ENCODE measurements around the gene NMRK2. TPM values are rescaled to one million over a fixed set of nuclear protein-coding genes. Genes with fewer than 3 reads are reported as not detected.

Gene NMRK2
- total RNA-seq, 1 donor from 2014 or later: not detected

DNA sequence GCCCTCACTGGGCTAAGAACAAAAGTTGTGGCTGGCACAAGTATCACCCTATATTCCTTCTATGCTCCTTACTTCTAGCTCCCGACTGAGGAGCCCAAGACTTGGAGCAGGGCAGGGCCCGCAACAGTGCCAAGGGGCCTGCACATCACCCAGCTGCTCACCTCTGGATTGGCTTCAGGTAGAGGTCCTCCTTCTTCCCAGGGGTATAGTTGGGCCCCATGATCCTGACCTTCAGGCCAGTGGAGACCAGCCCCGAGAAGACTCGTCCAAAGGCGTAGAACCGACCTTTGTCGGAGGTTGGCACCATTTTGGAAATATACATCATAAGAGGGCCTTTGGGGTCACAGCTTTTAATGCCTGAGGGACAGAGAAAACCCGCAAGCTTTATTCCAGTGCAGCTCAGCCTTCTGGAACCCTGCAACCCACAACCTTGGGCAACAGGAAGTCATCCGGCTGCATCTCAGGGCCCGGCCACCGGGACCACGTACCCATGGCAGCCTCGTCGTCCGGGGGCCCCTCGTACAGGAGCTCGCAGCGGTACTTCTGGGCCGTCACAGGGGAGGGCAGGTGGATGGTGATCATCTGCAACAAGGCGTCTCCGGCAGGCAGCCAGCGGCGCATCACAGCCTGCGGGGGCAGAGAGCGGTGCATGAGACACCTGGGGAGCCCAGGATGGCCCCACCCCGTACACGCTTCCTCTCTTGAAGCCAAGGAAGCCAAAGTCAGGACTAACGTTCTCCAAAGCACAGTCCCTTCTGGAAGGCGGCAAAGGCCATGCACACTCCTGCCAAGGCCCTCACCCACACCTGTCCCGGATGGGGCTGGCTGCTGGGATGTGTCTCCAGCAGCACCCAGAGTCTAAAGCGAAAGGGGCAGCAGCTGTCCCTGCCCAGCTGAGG lies 47.7 kb downstream of the NMRK2 start:
- no peak for FAIRE-seq
- peak in 1 of 2 donors; percentile 4 for DNase-seq (ENCODE audit: low spot score in 2 of 2)

DNA sequence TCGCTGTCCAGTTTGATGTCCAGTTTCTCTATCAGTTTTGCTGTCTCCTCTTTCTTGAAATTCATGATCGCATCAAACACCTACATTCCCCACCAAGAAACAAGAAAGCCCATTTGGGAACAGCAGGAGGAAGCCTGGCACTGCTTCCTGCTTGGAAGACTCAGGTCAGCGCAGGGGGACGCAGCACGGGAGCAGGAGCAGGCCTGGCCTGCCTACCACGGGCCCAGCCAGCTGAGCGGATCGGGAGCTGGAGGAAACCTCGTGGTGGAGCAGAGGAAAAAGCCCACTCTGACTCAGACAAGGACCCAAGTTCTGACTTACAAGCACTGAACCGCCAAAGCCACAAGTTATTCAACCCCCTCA lies 48.5 kb downstream of the NMRK2 start:
- DNase-seq (ENCODE audit: low spot score in 2 of 2): no peak
- no peak for FAIRE-seq

GRCh38 chr19:3981736-3982681 lies 49.1 kb downstream of the NMRK2 start:
- DNase-seq (ENCODE audit: low spot score in 2 of 2) (no peak), FAIRE-seq (no peak)

GRCh38 chr19:3982701-3983541 lies 50.1 kb downstream of the NMRK2 start:
- no peak for FAIRE-seq
- no peak for DNase-seq (ENCODE audit: low spot score in 2 of 2)

- no peak for FAIRE-seq
Measured at GRCh38 chr19:3983542-3983914, 50.7 kb downstream of the NMRK2 start.

GRCh38 chr19:3983936-3984583 lies 51.2 kb downstream of the NMRK2 start:
- FAIRE-seq: no peak

More at GRCh38 chr19:3983542-3983914, 50.7 kb downstream of the NMRK2 start:
- no peak for DNase-seq (ENCODE audit: low spot score in 2 of 2)

DNA sequence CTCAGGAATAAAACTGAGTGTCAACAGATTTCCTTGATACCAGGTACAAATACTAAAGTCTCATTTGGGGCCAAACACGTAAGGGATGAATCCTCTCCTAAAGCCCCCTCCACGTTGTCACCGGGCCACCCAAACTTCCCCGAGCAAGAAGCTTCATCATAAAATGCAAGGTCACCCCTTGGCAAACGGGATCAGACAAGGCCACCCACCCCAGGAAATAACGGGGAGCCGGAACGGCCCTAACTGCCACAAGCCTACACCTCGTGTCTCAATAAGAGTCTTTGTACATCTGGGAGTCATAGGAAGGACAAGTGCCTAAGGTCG lies 51.7 kb downstream of the NMRK2 start:
- FAIRE-seq: no peak

More at GRCh38 chr19:3983936-3984583, 51.2 kb downstream of the NMRK2 start:
- DNase-seq (ENCODE audit: low spot score in 2 of 2): peak in 1 of 2 donors; percentile 38

DNA sequence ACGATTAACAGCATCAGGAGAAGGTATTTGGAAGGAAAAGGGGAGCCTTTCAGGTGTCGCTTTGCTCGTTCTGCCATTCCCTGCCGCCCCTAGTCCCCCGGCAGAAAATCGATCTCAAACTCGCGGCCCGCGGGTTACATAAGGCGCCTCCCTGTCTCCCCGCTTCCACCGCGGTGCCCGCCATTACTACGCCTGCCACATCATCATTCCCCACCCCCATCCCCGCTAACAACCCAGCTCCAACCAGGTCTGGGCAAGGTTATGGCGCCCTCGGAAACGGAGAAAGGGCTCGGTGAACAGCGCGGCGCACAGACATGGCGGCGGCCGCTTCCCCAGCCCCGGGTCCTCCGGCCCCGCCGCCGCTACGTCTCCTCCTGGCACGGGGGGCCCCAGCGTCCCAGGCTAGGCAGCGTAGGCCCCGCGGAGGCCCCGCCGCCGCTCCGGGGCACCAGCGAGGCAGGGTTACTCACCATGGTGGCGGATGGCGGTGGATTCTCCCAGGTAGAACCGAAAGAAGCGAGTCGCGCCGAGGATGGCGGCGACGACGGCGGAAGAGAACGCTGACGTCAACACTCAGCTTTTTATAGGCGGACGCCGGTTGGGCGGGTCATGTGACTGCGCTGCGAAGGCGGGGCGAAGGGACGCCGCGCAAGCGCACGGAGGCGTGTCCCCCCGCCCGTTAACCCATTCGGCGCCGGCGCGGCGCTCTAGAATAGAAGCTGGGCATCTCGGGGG lies 52.2 kb downstream of the NMRK2 start, which contains the start of gene EEF2:
EEF2 (minus strand) TSS at position 556 of the 735 bp plus-strand sequence; CDS start at position 473, 83 bp downstream.
- DNase-seq (ENCODE audit: low spot score in 2 of 2): peak; percentile 95 to 97

More for the DNA sequence above, 51.7 kb downstream of the NMRK2 start:
- DNase-seq (ENCODE audit: low spot score in 2 of 2): no peak

GRCh38 chr19:3985643-3986259 lies 52.9 kb downstream of the NMRK2 start:
- FAIRE-seq: no peak
- DNase-seq (ENCODE audit: low spot score in 2 of 2): no peak

More for the DNA sequence above, 52.2 kb downstream of the NMRK2 start, which contains the start of gene EEF2:
- FAIRE-seq: no peak

- no peak for FAIRE-seq
- peak in 1 of 2 donors; percentile 58 for DNase-seq (ENCODE audit: low spot score in 2 of 2)
Measured at GRCh38 chr19:3986260-3987041, 53.6 kb downstream of the NMRK2 start.

GRCh38 chr19:3987619-3988371 lies 54.9 kb downstream of the NMRK2 start:
- no peak for FAIRE-seq
- peak; percentile 71 to 79 for DNase-seq (ENCODE audit: low spot score in 2 of 2)

DNA sequence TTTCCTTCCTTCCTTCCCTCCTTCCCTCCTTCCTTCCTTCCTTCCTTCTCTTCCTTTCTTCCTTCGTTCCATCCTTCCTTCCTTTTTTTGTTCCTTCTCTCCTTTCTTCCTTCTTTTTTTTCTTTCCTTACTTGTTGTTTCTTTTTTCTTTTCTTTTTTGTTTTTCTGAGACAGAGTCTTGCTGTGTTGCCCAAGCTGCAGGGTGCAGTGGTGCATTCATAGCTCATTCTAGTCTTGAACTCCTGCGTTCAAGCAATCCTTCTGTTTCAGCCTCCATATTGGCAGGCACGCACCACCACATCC lies 57.9 kb downstream of the NMRK2 start:
- FAIRE-seq (no peak), DNase-seq (ENCODE audit: low spot score in 2 of 2) (no peak)

Small RNA genes lying within 50 kb of the gene (small RNA-seq; reads per million reads assigned to genes)
- gene RN7SL202P (not detected), gene SNORD37 (2.2 reads per million, percentile 83 among the genes with 10 or more reads in this experiment)

Other genes with a start within 250 kb of the NMRK2 start
- gene PIP5K1C, start 232.6 kb upstream of the NMRK2 start, total RNA-seq: 15.1 TPM
- not detected for gene TJP3, start 224.7 kb upstream of the NMRK2 start, total RNA-seq
- gene APBA3, start 171.4 kb upstream of the NMRK2 start, total RNA-seq: 12.6 TPM
- 21.6 TPM for gene MRPL54, start 170.4 kb upstream of the NMRK2 start, total RNA-seq
- gene RAX2, start 160.8 kb upstream of the NMRK2 start, total RNA-seq: under 0.01 TPM
- 15.5 TPM for gene MATK, start 146.7 kb upstream of the NMRK2 start, total RNA-seq
- gene ZFR2, start 64.0 kb upstream of the NMRK2 start, total RNA-seq: 4.1 TPM
- gene ATCAY, start 52.4 kb upstream of the NMRK2 start, total RNA-seq: 86.0 TPM
- 53.4 TPM for gene DAPK3, start 38.0 kb downstream of the NMRK2 start, total RNA-seq
- 2,434 TPM for gene EEF2, start 52.4 kb downstream of the NMRK2 start, total RNA-seq
- 22.0 TPM for gene PIAS4, start 74.7 kb downstream of the NMRK2 start, total RNA-seq
- gene ZBTB7A, start 133.8 kb downstream of the NMRK2 start, total RNA-seq: 2.0 TPM
- gene MAP2K2, start 191.1 kb downstream of the NMRK2 start, total RNA-seq: 99.1 TPM
- not detected for gene CREB3L3, start 220.6 kb downstream of the NMRK2 start, total RNA-seq
- 10.2 TPM for gene SIRT6, start 249.5 kb downstream of the NMRK2 start, total RNA-seq
- 8.2 TPM for gene ANKRD24, start 249.6 kb downstream of the NMRK2 start, total RNA-seq

Measured in frontal cortex (tissue), 4 donors.